ENCODE measurements around the gene ZNF503. TPM values are rescaled to one million over a fixed set of nuclear protein-coding genes. Genes with fewer than 3 reads are reported as not detected.
A peak's percentile ranks its signal among the peaks of the same experiment; 100 is the strongest.

ZNF503 gene
- total RNA-seq (2021) = 1.4 and 1.5 TPM in 2 replicates
- percentile 34 among the genes with signal in this experiment for Bru-seq, nascent RNA
- percentile 44 among the genes with signal in this experiment for BruChase-seq, experiment 1, labeled RNA remaining after a 2-hour chase
- BruChase-seq, experiment 2, labeled RNA remaining after a 6-hour chase = percentile 25 among the genes with signal in this experiment
- long read RNA-seq, partial matches to known transcripts = 0 of 1 reads
- long read RNA-seq, other reads (novel, unspliced or antisense) = 1 of 1 reads

DNA sequence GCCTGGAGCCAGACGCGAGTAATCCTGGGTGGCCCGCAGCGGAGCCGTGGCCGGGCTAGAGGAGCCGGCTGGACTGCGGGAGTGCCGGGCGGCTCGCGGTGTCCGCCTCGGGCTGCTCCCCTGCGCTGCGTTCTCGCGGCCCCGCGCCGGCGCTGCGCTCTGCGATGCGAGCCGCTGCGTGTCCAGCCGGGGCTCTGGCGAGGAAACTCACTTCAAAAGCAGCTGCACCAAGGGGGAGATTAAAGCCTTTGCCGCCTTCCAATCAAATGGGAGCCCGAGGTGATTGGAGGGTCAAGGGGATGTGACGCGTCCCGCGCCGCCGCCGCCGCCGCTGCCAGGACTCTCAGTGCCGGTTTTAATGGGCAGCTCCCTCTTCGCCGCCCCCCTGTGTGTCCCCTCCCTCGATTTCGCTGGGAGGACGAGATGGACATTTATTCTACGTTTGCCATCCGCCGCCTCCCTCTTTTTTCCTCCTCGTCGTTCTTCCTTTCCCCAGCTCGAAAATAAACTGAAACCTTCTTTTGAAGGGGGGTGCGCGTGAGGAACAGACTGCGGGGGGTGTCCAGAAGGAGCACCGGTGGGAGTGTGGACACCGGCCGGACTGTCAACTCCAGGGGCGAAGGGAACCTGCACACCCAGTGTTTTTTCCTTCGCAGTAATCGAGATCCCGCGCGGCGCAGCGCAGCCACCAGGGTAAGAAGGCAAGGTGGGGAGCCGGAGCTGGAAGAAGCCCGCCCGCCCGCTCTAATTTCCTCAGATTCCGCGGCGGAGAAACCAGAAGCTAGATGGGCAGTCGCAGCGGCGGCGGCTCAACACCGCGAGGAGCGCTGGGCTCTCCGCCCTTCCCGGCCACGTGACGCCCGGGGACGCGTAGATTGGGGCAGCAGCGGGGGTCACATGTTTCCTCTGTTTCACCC is at the start of gene ZNF503:
Gene ZNF503 (minus strand): TSS at position 196 of the 917 bp plus-strand sequence. CDS start 345 bp downstream, outside the sequence.
- BruUV-seq (replicated peaks) = no TSS peak
- Histone ChIP-seq H3K4me2 (peak within 1 kb of the TSS; percentile 88), H3K79me2 (ENCODE audit: low read depth) (peaks cover 87% of the 10 kb centered on the region), H2AFZ (peak within 1 kb of the TSS; percentile 86), H3K4me3 (peak within 1 kb of the TSS; percentile 84), H3K4me1 (replicated peaks; ENCODE audit: insufficient read depth) (peaks cover 8% of the 10 kb centered on the region), H3F3A (ENCODE audit: insufficient read depth, low read depth) (peaks cover 35% of the 10 kb centered on the region), H3K27me3 (ENCODE audit: insufficient read depth, low read depth) (no peaks in the 10 kb centered on the region), H3K9me2 (ENCODE audit: insufficient read depth) (no peaks in the 10 kb centered on the region), H3K27ac (peak within 1 kb of the TSS; percentile 90), H4K20me1 (ENCODE audit: insufficient read depth) (peaks cover 5% of the 10 kb centered on the region), H3K9me3 (ENCODE audit: insufficient read depth, low read depth) (no peaks in the 10 kb centered on the region), H3K36me3 (ENCODE audit: low read depth) (peaks cover 3% of the 10 kb centered on the region; the same call in 1 of the 2 replicates)
- peak; percentile 88 to 92 for DNase-seq
- CTCF ChIA-PET = interaction anchor here (0.6 to 0.9 kb wide), 2 partner anchors 165 to 166 kb away, joined by 3 to 7 read pairs; partner anchors contain the start of gene COMTD1
- TF ChIP-seq EZH2 (IDR thresholded peaks at IDR 0.05; ENCODE audit: low read depth) = no peak
- TF ChIP-seq, protein P1, sequence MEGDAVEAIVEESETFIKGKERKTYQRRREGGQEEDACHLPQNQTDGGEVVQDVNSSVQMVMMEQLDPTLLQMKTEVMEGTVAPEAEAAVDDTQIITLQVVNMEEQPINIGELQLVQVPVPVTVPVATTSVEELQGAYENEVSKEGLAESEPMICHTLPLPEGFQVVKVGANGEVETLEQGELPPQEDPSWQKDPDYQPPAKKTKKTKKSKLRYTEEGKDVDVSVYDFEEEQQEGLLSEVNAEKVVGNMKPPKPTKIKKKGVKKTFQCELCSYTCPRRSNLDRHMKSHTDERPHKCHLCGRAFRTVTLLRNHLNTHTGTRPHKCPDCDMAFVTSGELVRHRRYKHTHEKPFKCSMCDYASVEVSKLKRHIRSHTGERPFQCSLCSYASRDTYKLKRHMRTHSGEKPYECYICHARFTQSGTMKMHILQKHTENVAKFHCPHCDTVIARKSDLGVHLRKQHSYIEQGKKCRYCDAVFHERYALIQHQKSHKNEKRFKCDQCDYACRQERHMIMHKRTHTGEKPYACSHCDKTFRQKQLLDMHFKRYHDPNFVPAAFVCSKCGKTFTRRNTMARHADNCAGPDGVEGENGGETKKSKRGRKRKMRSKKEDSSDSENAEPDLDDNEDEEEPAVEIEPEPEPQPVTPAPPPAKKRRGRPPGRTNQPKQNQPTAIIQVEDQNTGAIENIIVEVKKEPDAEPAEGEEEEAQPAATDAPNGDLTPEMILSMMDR (conservative IDR thresholded peaks at IDR 0.05) = no peak
- POLR2A ChIA-PET (ENCODE audit: unreplicated experiment) = interaction anchor here (0.8 kb wide), 1 partner anchor 164 kb away, joined by 4 read pairs; no protein-coding TSS in a partner anchor
- intact Hi-C loops (cut with micrococcal nuclease; ENCODE audit: unreplicated experiment) = loop anchor here (2.0 to 10.0 kb wide), 4 partner anchors 523 to 1713 kb away; no protein-coding TSS in a partner anchor

DNA sequence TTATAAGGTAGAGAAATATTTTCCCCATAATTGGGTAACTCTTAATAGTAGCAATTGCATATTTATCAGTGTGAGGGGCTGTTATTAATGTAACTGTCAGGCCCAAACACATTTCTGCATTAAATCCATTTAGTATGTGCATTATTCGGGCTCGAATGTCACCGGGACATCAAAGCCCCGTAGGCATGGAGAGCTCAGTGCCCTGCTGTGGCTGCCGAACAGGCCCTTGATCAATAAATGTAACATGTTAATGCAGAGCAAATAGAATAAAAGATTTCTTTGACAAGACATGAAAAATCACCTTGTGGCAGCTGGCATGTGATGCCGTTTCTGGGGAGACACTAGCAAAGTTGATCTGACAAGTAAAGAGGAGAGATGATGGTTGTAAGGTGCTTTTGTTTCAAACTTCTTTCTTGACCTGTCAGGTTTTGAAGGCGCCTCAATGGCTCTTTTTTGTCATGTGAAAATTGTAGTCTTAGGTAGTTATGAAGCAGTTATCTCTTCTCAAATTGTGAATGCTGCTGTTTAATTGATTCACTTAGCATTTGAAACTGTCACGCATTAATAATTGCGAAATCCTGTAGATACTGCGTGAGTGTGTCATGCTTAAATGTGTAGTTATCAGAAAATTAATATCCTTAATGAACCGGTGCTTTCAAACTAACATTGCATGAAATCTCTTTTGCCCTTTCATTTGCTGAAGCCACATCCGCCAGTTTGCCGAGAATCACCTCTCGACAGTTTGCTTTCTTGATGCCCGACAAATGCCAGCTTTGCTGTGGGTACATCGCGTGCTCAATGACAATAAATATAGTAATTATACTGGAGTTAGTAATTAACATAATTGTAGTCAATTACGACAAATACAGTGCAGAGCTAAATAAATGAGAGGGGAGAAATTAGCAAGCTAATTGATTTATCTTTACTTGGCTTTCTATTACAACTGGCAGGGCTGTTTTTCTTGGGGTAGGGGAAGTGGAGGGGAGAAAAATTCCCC is 49.4 kb upstream of the ZNF503 start:
- H3K4me3 ChIP-seq = no peak overlapping the region
- no peaks in the 10 kb centered on the region for H4K20me1 ChIP-seq (ENCODE audit: insufficient read depth)
- peaks cover 25% of the 10 kb centered on the region for H3K4me1 ChIP-seq (replicated peaks; ENCODE audit: insufficient read depth)
- no peak overlapping the region for H3K4me2 ChIP-seq
- BruUV-seq (replicated peaks) = no TSS peak
- intact Hi-C loops (cut with micrococcal nuclease; ENCODE audit: unreplicated experiment) = no loop called here
- H3K79me2 ChIP-seq (ENCODE audit: low read depth) = no peaks in the 10 kb centered on the region
- H2AFZ ChIP-seq = no peak overlapping the region
- no peak for DNase-seq
- no peaks in the 10 kb centered on the region for H3F3A ChIP-seq (ENCODE audit: insufficient read depth, low read depth)
- H3K27me3 ChIP-seq (ENCODE audit: insufficient read depth, low read depth) = no peaks in the 10 kb centered on the region
- CTCF ChIA-PET = no interaction called here
- no peak overlapping the region for H3K27ac ChIP-seq
- TF ChIP-seq, protein P1 (conservative IDR thresholded peaks at IDR 0.05) = no peak
- TF ChIP-seq EZH2 (IDR thresholded peaks at IDR 0.05; ENCODE audit: low read depth) = no peak
- H3K9me2 ChIP-seq (ENCODE audit: insufficient read depth) = no peaks in the 10 kb centered on the region
- H3K9me3 ChIP-seq (ENCODE audit: insufficient read depth, low read depth) = no peaks in the 10 kb centered on the region; the same call in 1 of the 2 replicates
- no peaks in the 10 kb centered on the region for H3K36me3 ChIP-seq (ENCODE audit: low read depth)
- POLR2A ChIA-PET (ENCODE audit: unreplicated experiment) = no interaction called here

DNA sequence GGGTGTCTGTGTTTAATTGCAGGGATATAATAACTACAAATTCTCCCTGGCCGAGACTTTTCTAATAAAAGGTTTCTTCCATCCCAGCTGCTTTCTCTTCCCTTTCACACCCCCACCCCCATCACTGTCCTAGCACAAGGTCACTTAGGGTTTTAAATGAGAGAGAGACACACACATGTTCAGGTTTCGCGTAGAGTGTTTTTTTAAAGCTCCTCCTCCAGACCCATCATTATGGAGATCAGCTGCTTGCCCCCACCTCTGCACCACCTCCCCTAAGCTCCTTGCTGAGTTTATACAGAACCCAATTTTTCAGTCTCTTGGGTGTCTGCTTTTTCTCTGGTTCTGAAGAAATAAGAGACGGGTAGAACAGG is 48.5 kb upstream of the ZNF503 start:
- CTCF ChIA-PET = no interaction called here
- no TSS peak for BruUV-seq (replicated peaks)
- H3F3A ChIP-seq (ENCODE audit: insufficient read depth, low read depth) = no peaks in the 10 kb centered on the region

More for the DNA sequence above, 48.5 kb upstream of the ZNF503 start:
- TF ChIP-seq, protein P1 (conservative IDR thresholded peaks at IDR 0.05) = no peak
- no peak for TF ChIP-seq EZH2 (IDR thresholded peaks at IDR 0.05; ENCODE audit: low read depth)
- DNase-seq = no peak
- H3K36me3 ChIP-seq (ENCODE audit: low read depth) = no peaks in the 10 kb centered on the region
- H3K4me2 ChIP-seq = no peak overlapping the region
- POLR2A ChIA-PET (ENCODE audit: unreplicated experiment) = no interaction called here
- H3K4me3 ChIP-seq = no peak overlapping the region
- H4K20me1 ChIP-seq (ENCODE audit: insufficient read depth) = no peaks in the 10 kb centered on the region
- no peak overlapping the region for H3K27ac ChIP-seq
- intact Hi-C loops (cut with micrococcal nuclease; ENCODE audit: unreplicated experiment) = no loop called here
- no peak overlapping the region for H2AFZ ChIP-seq
- no peaks in the 10 kb centered on the region for H3K9me2 ChIP-seq (ENCODE audit: insufficient read depth)
- H3K9me3 ChIP-seq (ENCODE audit: insufficient read depth, low read depth) = peaks cover 8% of the 10 kb centered on the region
- H3K4me1 ChIP-seq (replicated peaks; ENCODE audit: insufficient read depth) = peaks cover 25% of the 10 kb centered on the region
- no peaks in the 10 kb centered on the region for H3K79me2 ChIP-seq (ENCODE audit: low read depth)
- no peaks in the 10 kb centered on the region for H3K27me3 ChIP-seq (ENCODE audit: insufficient read depth, low read depth)
